B cell (primary cell): ENCODE data around the gene ILF3. TPM values are rescaled to one million over a fixed set of nuclear protein-coding genes. Genes with fewer than 3 reads are reported as not detected.

Source experiments
- ATAC-seq: fragments of 200-7000 bp; cut with Tn5 transposase; one replicate; pipeline ENCODE4 v1.10.0; 2021; ENCODE audit warnings: low read depth, mild to moderate bottlenecking, moderate number of reproducible peaks, moderate library complexity
- CTCF ChIA-PET: fragments of 350-600 bp; sonication (Branson Sonifier 250); formaldehyde crosslinking; loops from one replicate; lab custom pipeline; 2021; ENCODE audit warnings: antibody characterized with exemption, inconsistent platforms; lab: Charles Lee
- POLR2A ChIA-PET: fragments of 350-600 bp; sonication (Branson Sonifier 250); formaldehyde crosslinking; loops from one replicate; lab custom pipeline; 2021; ENCODE audit warnings: antibody characterized with exemption; lab: Charles Lee
- DNase-seq: peaks from one replicate; pipeline ENCODE4 v3.0.0; 2013
- H2AFZ ChIP-seq: 2 replicates; pipeline ENCODE4 v1.6.1; 2012; ENCODE audit warnings: mild to moderate bottlenecking, low read depth, low read length; ENCODE audit not compliant: insufficient read depth, poor library complexity, severe bottlenecking
- H3K27ac ChIP-seq, 2 donors: 1 replicate in 1 of 2; 2 replicates in 1 of 2; pipeline ENCODE4 v1.5.1; 2012 to 2013; ENCODE audit warnings: low read length in 2 of 2, mild to moderate bottlenecking in 2 of 2, moderate library complexity in 1 of 2
- H3K27me3 ChIP-seq, 4 experiments: fragments of 200-600 bp in 1 of 4; sonication (generic) in 1 of 4; replicated peaks in 1 of 4; 1 replicate in 2 of 4; 2 replicates in 2 of 4; pipeline versions ENCODE4 v1.6.1 to v1.7.0; 2013 to 2016; ENCODE audit warnings: low read length in 3 of 4, mild to moderate bottlenecking in 2 of 4, mixed read lengths in 1 of 4, moderate library complexity in 1 of 4; ENCODE audit not compliant: insufficient read depth in 4 of 4, control insufficient read depth in 3 of 4; ENCODE audit errors: control extremely low read depth in 1 of 4
- H3K36me3 ChIP-seq, 2 experiments: replicated peaks in 1 of 2; 1 replicate in 1 of 2; 2 replicates in 1 of 2; pipeline versions ENCODE4 v1.6.1 to v1.7.1; 2013; ENCODE audit warnings: low read length in 1 of 2; ENCODE audit not compliant: insufficient read depth in 2 of 2, control insufficient read depth in 1 of 2; ENCODE audit errors: control extremely low read depth in 1 of 2, extremely low read depth in 1 of 2
- H3K4me1 ChIP-seq, 2 donors: fragments of 200-600 bp in 1 of 2; sonication (generic) in 1 of 2; 1 replicate in 1 of 2; 2 replicates in 1 of 2; pipeline versions ENCODE4 v1.5.1 to v1.6.1; 2013 to 2017; ENCODE audit warnings: low read length in 2 of 2; ENCODE audit not compliant: control insufficient read depth in 2 of 2, insufficient read depth in 2 of 2
- H3K4me2 ChIP-seq: replicated peaks from 2 replicates; pipeline ENCODE3; 2012; ENCODE audit warnings: mild to moderate bottlenecking, low read depth, low read length; ENCODE audit not compliant: poor library complexity, severe bottlenecking
- H3K4me3 ChIP-seq, 5 experiments: fragments of 200-600 bp in 1 of 5; sonication (generic) in 1 of 5; 1 replicate in 3 of 5; 2 replicates in 2 of 5; pipeline versions ENCODE4 v1.5.1 to v1.7.0; 2011 to 2016; ENCODE audit warnings: low read length in 4 of 5, mild to moderate bottlenecking in 4 of 5, low read depth in 2 of 5, control low read depth in 1 of 5, moderate library complexity in 1 of 5; ENCODE audit not compliant: insufficient read depth in 1 of 5; ENCODE audit errors: control extremely low read depth in 1 of 5, extremely low read depth in 1 of 5
- H3K79me2 ChIP-seq: fragments of 200-600 bp; sonication (generic); one replicate; pipeline ENCODE4 v1.6.0; 2016; ENCODE audit warnings: low read length; ENCODE audit not compliant: control insufficient read depth, insufficient read depth
- H3K9ac ChIP-seq: fragments of 200-600 bp; sonication (generic); 2 replicates; pipeline ENCODE4 v1.6.1; 2017; ENCODE audit warnings: mild to moderate bottlenecking, low read length, moderate library complexity
- H3K9me3 ChIP-seq, 3 donors: one replicate each; pipeline versions ENCODE4 v1.6.1 to v1.7.1; 2013; ENCODE audit warnings: low read length in 2 of 3; ENCODE audit not compliant: control insufficient read depth in 2 of 3, insufficient read depth in 1 of 3; ENCODE audit errors: control extremely low read depth in 1 of 3
- H4K20me1 ChIP-seq: 2 replicates; pipeline ENCODE4 v1.6.0; 2012; ENCODE audit warnings: mild to moderate bottlenecking, low read length; ENCODE audit not compliant: insufficient read depth, control insufficient read depth, poor library complexity, severe bottlenecking
- H3K27ac Mint-ChIP-seq: one replicate; pipeline ENCODE4 v1.8.0; 2021; ENCODE audit warnings: mixed read lengths
- H3K27me3 Mint-ChIP-seq: one replicate; pipeline ENCODE4 v1.8.0; 2021; ENCODE audit warnings: mixed read lengths
- H3K4me1 Mint-ChIP-seq: one replicate; pipeline ENCODE4 v1.8.0; 2021; ENCODE audit warnings: mixed read lengths
- H3K4me3 Mint-ChIP-seq: one replicate; pipeline ENCODE4 v1.8.0; 2021; ENCODE audit warnings: mixed read lengths
- H3K9me3 Mint-ChIP-seq: one replicate; pipeline ENCODE4 v1.8.0; 2022; ENCODE audit warnings: mixed read lengths; ENCODE audit not compliant: insufficient read depth
- EZH2 ChIP-seq: IDR thresholded peaks from 2 replicates; pipeline ENCODE4 v1.6.1; 2012; ENCODE audit warnings: borderline replicate concordance, low read depth, mild to moderate bottlenecking, moderate library complexity, low read length; ENCODE audit not compliant: insufficient read depth, poor library complexity, severe bottlenecking
- WGBS: methylation state at CpG from one replicate; pipeline ENCODE4 v1.1.5; 2013; ENCODE audit warnings: missing lambda C conversion rate; ENCODE audit not compliant: insufficient coverage; 5-methylcytosine and 5-hydroxymethylcytosine counted together
- intact Hi-C: fragments of 100-400 bp; cut with micrococcal nuclease; formaldehyde crosslinking; loops from one replicate; pipeline ENCODE4 v1.10.0; 2022
- polyA plus RNA-seq: library from polyadenylated mRNA; depleted of rRNA; stranded (reverse); fragments of >200 nt; gene quantifications from 2 replicates; pipeline ENCODE4 v1.2.3, GENCODE V29; 2012
- total RNA-seq, 2 donors: library from RNA; stranded (reverse); fragments of 120-200 nt in 1 of 2; gene quantifications; 1 replicate in 1 of 2; 2 replicates in 1 of 2; pipeline versions ENCODE4 v1.2.3 to v1.2.4, GENCODE V29; 2013 to 2022
- TF ChIP-seq, protein P1 (sequence below): fragments of 200-600 bp; IDR thresholded peaks from one replicate; pipeline ENCODE4 v1.8.0; 2022; ENCODE audit warnings: antibody characterized with exemption, mild to moderate bottlenecking

The ILF3 gene
- total and polyA plus RNA-seq, 2 donors (not counting 1 experiment from before 2014, with no cell fraction given): 189 to 359 TPM

DNA sequence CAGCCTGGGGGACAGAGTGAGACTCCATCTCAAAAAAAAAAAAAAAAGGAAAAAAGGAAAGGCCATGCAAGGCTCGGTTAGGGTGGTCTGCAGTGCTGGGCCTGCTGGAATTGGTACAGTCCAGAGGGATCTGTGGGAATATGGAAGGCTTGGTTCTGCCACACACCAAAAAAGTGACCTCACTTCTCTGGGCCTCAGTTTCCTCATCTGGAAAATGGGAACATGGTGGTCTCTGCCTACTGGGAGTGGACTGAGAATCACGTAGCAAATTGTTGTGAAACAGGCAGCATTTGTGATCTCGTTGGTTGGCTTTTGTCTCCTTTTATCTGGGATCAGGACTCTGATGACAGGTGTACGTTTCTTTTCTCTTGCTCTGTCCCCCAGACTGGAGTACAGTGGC, 71.3 kb downstream of the ILF3 start:
- H3K9me3 Mint-ChIP-seq: no peaks in the 10 kb centered on the region
- CTCF ChIA-PET: interaction anchor here (0.7 kb wide), 1 partner anchor 44 kb away, joined by 5 read pairs; no protein-coding TSS in a partner anchor
- Histone ChIP-seq H3K79me2 (peaks cover 100% of the 10 kb centered on the region), H3K27me3 (no peaks in the 10 kb centered on the region), H3K9me3 (no peaks in the 10 kb centered on the region), H3K4me1 (peaks cover 24 to 33% of the 10 kb centered on the region in 2 donors), H3K4me3 (no peak overlapping the region), H3K4me2 (no peak overlapping the region), H4K20me1 (peaks cover 97% of the 10 kb centered on the region), H3K27ac (no peak overlapping the region), H3K9ac (no peak overlapping the region), H3K36me3 (peaks cover 9 to 29% of the 10 kb centered on the region in 2 experiments), H2AFZ (no peak overlapping the region)
- POLR2A ChIA-PET: interaction anchor here (0.6 kb wide), 1 partner anchor 133 kb away, joined by 3 read pairs; no protein-coding TSS in a partner anchor
- DNase-seq (no peak), ATAC-seq (no peak)
- no peak overlapping the region for H3K4me3 Mint-ChIP-seq
- 85% methylated on average over 3 of the region's 4 CpGs for WGBS
- no peak for TF ChIP-seq EZH2
- TF ChIP-seq, protein P1, sequence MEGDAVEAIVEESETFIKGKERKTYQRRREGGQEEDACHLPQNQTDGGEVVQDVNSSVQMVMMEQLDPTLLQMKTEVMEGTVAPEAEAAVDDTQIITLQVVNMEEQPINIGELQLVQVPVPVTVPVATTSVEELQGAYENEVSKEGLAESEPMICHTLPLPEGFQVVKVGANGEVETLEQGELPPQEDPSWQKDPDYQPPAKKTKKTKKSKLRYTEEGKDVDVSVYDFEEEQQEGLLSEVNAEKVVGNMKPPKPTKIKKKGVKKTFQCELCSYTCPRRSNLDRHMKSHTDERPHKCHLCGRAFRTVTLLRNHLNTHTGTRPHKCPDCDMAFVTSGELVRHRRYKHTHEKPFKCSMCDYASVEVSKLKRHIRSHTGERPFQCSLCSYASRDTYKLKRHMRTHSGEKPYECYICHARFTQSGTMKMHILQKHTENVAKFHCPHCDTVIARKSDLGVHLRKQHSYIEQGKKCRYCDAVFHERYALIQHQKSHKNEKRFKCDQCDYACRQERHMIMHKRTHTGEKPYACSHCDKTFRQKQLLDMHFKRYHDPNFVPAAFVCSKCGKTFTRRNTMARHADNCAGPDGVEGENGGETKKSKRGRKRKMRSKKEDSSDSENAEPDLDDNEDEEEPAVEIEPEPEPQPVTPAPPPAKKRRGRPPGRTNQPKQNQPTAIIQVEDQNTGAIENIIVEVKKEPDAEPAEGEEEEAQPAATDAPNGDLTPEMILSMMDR: no peak
- H3K27ac Mint-ChIP-seq: no peak overlapping the region
- intact Hi-C loops: no loop called here
- no peaks in the 10 kb centered on the region for H3K27me3 Mint-ChIP-seq
- H3K4me1 Mint-ChIP-seq: peaks cover 68% of the 10 kb centered on the region

DNA sequence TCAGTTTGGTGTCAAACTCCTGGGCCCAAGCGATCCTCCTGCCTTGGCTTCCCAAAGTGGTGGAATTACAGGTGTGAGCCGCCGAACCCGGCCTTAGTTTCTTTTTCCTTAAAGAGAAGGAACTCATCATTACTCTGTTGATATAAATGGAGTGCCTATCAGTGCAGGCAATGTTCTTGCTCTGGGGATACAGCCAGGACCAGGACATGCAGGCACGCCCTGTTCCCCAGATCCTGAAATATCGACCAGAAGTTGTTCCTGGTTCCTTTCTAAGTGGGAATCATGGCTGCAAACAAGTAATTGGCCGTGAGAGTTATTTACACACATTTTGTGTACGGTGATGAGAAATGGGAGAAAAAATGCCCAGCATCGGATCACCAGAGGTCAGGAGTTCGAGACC, 72.1 kb downstream of the ILF3 start:
- POLR2A ChIA-PET: no interaction called here
- H3K27ac Mint-ChIP-seq: no peak overlapping the region
- Histone ChIP-seq H3K79me2 (peaks cover 100% of the 10 kb centered on the region), H3K36me3 (peaks cover 6 to 23% of the 10 kb centered on the region in 2 experiments), H3K27me3 (no peaks in the 10 kb centered on the region), H2AFZ (no peak overlapping the region), H3K9me3 (no peaks in the 10 kb centered on the region), H4K20me1 (peaks cover 97% of the 10 kb centered on the region), H3K4me2 (no peak overlapping the region), H3K4me3 (no peak overlapping the region), H3K4me1 (peaks cover 28 to 33% of the 10 kb centered on the region in 2 donors), H3K9ac (no peak overlapping the region), H3K27ac (peak overlapping the region in 1 of 2 donors; percentile 57)
- ATAC-seq (no peak), DNase-seq (no peak)
- TF ChIP-seq EZH2: no peak
- TF ChIP-seq, protein P1: no peak
- WGBS: 100% methylated on average over 3 of the region's 10 CpGs
- peaks cover 68% of the 10 kb centered on the region for H3K4me1 Mint-ChIP-seq
- no peaks in the 10 kb centered on the region for H3K27me3 Mint-ChIP-seq
- intact Hi-C loops: no loop called here
- H3K4me3 Mint-ChIP-seq: no peak overlapping the region
- CTCF ChIA-PET: no interaction called here
- H3K9me3 Mint-ChIP-seq: no peaks in the 10 kb centered on the region
